ENCODE measurements around the gene SHROOM3. TPM values are rescaled to one million over a fixed set of nuclear protein-coding genes. Genes with fewer than 3 reads are reported as not detected.
"Not testable (repeated sequence)": the region's sequence is repeated elsewhere in the genome, so short reads cannot be mapped to it uniquely, and the experiment has no call there.

Gene SHROOM3
- total RNA-seq, 4 donors from 2014 or later: 52.0 to 444 (median 364) TPM

DNA sequence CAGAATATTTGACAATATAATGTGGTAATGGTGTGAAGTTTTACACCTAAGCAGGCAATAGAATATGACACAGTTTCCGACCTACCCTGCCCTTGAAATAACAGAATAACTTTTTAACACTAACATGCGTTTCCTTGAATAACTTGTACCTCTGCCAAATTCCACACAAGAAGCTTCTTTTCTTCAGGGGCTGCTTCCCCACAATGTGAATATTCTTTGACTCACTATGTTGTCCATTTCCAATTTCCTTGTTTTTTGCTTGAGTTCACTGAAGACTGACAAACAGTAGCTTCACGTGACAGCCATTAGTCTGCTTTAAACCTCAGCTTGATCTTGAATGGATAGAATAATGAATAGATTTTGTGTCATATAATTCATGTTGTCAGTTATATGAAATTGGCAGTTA is 14.3 kb downstream of the SHROOM3 start:
- H3K27ac ChIP-seq: no peak overlapping the region
- no peak for TF ChIP-seq POLR2A (IDR thresholded peaks at IDR 0.05)
- TF ChIP-seq, protein P1, sequence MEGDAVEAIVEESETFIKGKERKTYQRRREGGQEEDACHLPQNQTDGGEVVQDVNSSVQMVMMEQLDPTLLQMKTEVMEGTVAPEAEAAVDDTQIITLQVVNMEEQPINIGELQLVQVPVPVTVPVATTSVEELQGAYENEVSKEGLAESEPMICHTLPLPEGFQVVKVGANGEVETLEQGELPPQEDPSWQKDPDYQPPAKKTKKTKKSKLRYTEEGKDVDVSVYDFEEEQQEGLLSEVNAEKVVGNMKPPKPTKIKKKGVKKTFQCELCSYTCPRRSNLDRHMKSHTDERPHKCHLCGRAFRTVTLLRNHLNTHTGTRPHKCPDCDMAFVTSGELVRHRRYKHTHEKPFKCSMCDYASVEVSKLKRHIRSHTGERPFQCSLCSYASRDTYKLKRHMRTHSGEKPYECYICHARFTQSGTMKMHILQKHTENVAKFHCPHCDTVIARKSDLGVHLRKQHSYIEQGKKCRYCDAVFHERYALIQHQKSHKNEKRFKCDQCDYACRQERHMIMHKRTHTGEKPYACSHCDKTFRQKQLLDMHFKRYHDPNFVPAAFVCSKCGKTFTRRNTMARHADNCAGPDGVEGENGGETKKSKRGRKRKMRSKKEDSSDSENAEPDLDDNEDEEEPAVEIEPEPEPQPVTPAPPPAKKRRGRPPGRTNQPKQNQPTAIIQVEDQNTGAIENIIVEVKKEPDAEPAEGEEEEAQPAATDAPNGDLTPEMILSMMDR (IDR thresholded peaks at IDR 0.05): no peak
- no peaks in the 10 kb centered on the region for H3K4me1 ChIP-seq
- no peak for DNase-seq
- no peak overlapping the region for H3K4me3 ChIP-seq
- no peaks in the 10 kb centered on the region for H3K9me3 ChIP-seq
- H3K36me3 ChIP-seq: no peaks in the 10 kb centered on the region
- H3K27me3 ChIP-seq: no peaks in the 10 kb centered on the region

DNA sequence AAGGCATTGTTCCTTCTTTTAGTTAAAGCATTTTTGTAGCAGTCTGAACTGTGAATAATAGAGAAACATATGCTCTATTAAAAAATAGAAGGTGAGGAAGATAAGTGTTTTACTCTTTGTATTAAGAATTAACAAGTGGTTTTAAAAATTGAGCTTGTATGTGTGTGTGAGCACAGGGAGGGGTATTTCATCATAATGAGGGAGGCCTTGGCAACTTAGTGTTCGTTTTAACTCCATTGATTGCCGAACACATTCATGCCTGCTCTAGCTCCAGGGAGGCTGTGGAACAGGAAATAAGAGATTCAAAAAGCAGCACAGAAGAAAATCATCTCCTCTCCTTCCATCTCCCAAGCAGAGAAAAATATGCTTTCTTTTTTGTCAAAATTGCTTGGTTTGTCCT is 14.8 kb downstream of the SHROOM3 start:
- DNase-seq: no peak
- no peak for TF ChIP-seq POLR2A (IDR thresholded peaks at IDR 0.05)
- TF ChIP-seq, protein P1 (IDR thresholded peaks at IDR 0.05): no peak
- no peaks in the 10 kb centered on the region for H3K36me3 ChIP-seq

DNA sequence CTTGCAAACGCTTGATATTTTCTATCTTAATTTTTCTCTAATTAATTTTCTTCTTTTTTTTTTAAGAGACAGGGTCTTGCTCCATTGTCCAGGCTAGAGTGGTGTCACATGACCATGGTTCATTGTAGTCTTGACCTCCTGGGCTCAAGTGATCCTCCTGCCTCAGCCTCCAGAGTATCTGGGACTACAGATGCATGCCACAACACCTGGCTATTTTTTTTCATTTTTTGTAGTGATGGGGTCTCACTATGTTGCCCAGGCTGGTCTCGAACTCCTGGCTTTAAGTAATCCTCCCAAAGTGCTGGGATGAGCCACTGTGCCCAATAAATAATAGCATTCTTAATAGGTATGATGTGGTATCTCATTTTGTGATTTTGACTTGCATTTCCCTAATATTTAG is 18.2 kb downstream of the SHROOM3 start:
- no peak for DNase-seq
- Histone ChIP-seq H3K4me1 (no peaks in the 10 kb centered on the region), H3K36me3 (no peaks in the 10 kb centered on the region), H3K27ac (no peak overlapping the region), H3K4me3 (no peak overlapping the region), H3K9me3 (no peaks in the 10 kb centered on the region), H3K27me3 (no peaks in the 10 kb centered on the region)
- TF ChIP-seq, protein P1 (IDR thresholded peaks at IDR 0.05): no peak
- no peak for TF ChIP-seq POLR2A (IDR thresholded peaks at IDR 0.05)

More for the DNA sequence above, 14.8 kb downstream of the SHROOM3 start:
- no peak overlapping the region for H3K4me3 ChIP-seq
- no peaks in the 10 kb centered on the region for H3K27me3 ChIP-seq
- H3K9me3 ChIP-seq: no peaks in the 10 kb centered on the region
- H3K4me1 ChIP-seq: no peaks in the 10 kb centered on the region
- H3K27ac ChIP-seq: no peak overlapping the region

DNA sequence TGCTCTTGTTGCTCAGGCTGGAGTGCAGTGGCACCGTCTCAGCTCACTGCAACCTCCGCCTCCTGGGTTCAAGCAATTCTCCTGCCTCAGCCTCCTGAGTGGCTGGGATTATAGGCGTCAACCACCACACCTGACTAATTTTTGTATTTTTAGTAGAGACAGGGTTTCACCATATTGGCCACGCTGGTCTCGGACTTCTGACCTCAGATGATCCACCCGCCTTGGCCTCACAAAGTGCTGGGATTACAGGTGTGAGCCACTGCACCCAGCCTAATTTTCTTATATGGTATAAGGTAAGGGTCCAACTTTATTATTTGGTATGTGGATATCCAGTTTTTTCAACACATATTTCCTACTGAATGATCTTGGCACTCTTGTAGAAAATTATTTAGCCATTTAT is 19.0 kb downstream of the SHROOM3 start:
- not testable (repeated sequence) for H3K36me3 ChIP-seq, H3K4me3 ChIP-seq, H3K9me3 ChIP-seq, H3K27ac ChIP-seq, DNase-seq, H3K27me3 ChIP-seq, H3K4me1 ChIP-seq

DNA sequence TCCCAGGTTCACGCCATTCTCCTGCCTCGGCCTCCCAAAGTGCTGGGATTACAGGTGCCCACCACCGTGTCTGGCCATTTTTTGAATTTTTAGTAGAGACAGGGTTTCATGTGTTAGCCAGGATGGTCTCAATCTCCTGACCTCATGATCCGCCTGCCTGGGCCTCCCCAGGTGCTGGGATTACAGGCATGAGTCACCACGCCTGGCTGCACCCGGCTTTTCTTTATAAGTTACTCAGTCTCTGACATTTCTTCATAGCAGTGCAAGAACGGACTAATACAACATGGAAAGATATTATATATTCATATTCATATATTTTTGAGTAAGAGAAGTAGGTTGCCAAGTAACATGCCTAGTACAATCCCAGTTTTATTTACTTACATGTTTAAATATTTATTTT is 22.9 kb downstream of the SHROOM3 start:
- no peak overlapping the region for H3K4me3 ChIP-seq
- no peaks in the 10 kb centered on the region for H3K9me3 ChIP-seq
- no peaks in the 10 kb centered on the region for H3K36me3 ChIP-seq
- TF ChIP-seq POLR2A (IDR thresholded peaks at IDR 0.05): no peak
- TF ChIP-seq, protein P1 (IDR thresholded peaks at IDR 0.05): no peak
- H3K27me3 ChIP-seq: no peaks in the 10 kb centered on the region
- H3K27ac ChIP-seq: no peak overlapping the region
- DNase-seq: no peak
- H3K4me1 ChIP-seq: no peaks in the 10 kb centered on the region

DNA sequence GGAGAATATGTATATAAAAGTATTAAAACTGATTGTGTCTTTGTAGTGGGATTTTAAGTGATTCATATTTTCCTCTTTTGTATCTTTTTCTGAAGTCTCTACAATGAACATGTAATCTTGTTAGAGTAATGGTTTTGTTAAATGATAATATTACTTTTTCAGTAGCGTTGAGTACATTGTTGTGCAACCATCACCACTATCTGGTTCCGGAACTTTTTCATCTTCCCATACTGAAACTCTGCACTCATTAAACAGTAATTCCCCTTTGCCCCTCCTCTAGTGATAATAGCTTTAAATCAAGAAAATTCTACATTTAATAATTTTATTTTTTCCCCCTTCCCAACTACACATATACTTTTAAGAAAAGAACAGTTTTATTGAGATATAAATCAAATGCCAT is 23.3 kb downstream of the SHROOM3 start:
- Histone ChIP-seq H3K36me3 (no peaks in the 10 kb centered on the region), H3K27me3 (no peaks in the 10 kb centered on the region), H3K27ac (no peak overlapping the region), H3K4me3 (no peak overlapping the region), H3K9me3 (no peaks in the 10 kb centered on the region), H3K4me1 (no peaks in the 10 kb centered on the region)
- TF ChIP-seq POLR2A (IDR thresholded peaks at IDR 0.05): no peak
- TF ChIP-seq, protein P1 (IDR thresholded peaks at IDR 0.05): no peak
- DNase-seq: no peak

Data from Peyer's patch (tissue), 4 donors.